Neural progenitor cell (in vitro differentiated cells): Measurements from ENCODE around the gene B9D1.

Source experiments
- EZH2 ChIP-seq: fragments of 200-600 bp; sonication (generic); IDR thresholded peaks from 2 replicates; pipeline ENCODE4 v1.6.1; 2017; ENCODE audit warnings: antibody characterized with exemption, mild to moderate bottlenecking, moderate library complexity
- EZH2phosphoT487 ChIP-seq: fragments of 200-600 bp; sonication (generic); IDR thresholded peaks from 2 replicates; pipeline ENCODE4 v1.6.1; 2017; ENCODE audit warnings: antibody characterized with exemption
- TF ChIP-seq, protein P1 (sequence below): fragments of 200-600 bp; sonication (generic); IDR thresholded peaks from 2 replicates; pipeline ENCODE4 v1.5.1; 2017; ENCODE audit warnings: antibody characterized with exemption, mild to moderate bottlenecking

DNA sequence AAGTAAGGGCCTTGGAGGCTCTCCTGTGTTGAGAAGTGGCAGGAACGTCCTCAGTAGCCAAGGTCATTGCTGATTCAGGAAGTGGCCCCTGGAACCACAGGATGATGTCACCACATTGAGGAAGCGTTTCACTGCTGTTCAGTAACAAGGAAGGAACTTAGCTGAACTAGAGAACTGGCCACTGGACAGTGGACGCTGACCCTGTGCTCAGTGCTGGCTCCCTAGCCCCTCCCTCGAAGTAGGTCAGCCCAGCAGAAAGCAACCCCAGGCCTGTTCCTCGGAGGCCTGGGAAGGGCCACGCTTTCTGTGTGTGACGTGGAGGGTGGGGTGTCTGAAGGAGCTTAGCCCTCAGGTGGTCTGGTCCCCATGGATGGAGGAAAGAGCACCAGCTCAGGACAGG is 58.3 kb downstream of the B9D1 start:
- TF ChIP-seq, protein P1, sequence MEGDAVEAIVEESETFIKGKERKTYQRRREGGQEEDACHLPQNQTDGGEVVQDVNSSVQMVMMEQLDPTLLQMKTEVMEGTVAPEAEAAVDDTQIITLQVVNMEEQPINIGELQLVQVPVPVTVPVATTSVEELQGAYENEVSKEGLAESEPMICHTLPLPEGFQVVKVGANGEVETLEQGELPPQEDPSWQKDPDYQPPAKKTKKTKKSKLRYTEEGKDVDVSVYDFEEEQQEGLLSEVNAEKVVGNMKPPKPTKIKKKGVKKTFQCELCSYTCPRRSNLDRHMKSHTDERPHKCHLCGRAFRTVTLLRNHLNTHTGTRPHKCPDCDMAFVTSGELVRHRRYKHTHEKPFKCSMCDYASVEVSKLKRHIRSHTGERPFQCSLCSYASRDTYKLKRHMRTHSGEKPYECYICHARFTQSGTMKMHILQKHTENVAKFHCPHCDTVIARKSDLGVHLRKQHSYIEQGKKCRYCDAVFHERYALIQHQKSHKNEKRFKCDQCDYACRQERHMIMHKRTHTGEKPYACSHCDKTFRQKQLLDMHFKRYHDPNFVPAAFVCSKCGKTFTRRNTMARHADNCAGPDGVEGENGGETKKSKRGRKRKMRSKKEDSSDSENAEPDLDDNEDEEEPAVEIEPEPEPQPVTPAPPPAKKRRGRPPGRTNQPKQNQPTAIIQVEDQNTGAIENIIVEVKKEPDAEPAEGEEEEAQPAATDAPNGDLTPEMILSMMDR, result no peak
- no peak for TF ChIP-seq EZH2phosphoT487
- TF ChIP-seq EZH2, result no peak
